HepG2 (cell line): ENCODE results near the gene FAF2. TPM values are rescaled to one million over a fixed set of nuclear protein-coding genes. Genes with fewer than 3 reads are reported as not detected.

Source experiments
- ATAC-seq: fragments of 200-7000 bp; cut with Tn5 transposase; 3 replicates; pipeline ENCODE4 v1.9.1; 2020; ENCODE audit warnings: mild to moderate bottlenecking, moderate library complexity
- BruUV-seq: library from RNA; stranded (reverse); fragments of 400-500 nt; replicated peaks from 2 replicates; lab custom pipeline; 2021; lab: Mats Ljungman, UMichigan
- CTCF ChIA-PET: fragments of 300-600 bp; formaldehyde crosslinking; extraction: SDS; loops from one replicate; lab custom pipeline; 2021; ENCODE audit warnings: low total read pairs, inconsistent platforms, low intra/inter-chr PET ratio; lab: Yijun Ruan, JAX
- POLR2A ChIA-PET: fragments of 350-600 bp; sonication (Branson Sonifier 250); formaldehyde crosslinking; loops from one replicate; lab custom pipeline; 2020; ENCODE audit warnings: antibody characterized with exemption, inconsistent platforms; lab: Yijun Ruan, JAX
- DNase-seq: peaks from one replicate; pipeline ENCODE4 v3.0.0-alpha.2; 2015; ENCODE audit warnings: low spot score
- FAIRE-seq: peaks from 3 replicates; lab custom pipeline; 2011; peaks lifted over from hg19 to GRCh38; lab: Jason Lieb, UNC
- H2AFZ ChIP-seq: one replicate; pipeline ENCODE4 v1.6.1; 2011; ENCODE audit warnings: low read length, inconsistent platforms
- H3K27ac ChIP-seq: fragments of 300-600 bp; 3 replicates; pipeline ENCODE4 v1.8.0; 2011; ENCODE audit warnings: mixed run types, mild to moderate bottlenecking, mixed read lengths, low read length, inconsistent platforms; ENCODE audit not compliant: insufficient read depth; ENCODE audit errors: extremely low read length
- H3K27me3 ChIP-seq, 2 experiments: fragments of 200-600 bp in 1 of 2; 2 replicates in 1 of 2; 3 replicates in 1 of 2; pipeline versions ENCODE4 v1.6.0 to v1.8.0; 2011; ENCODE audit warnings: low read length in 2 of 2, mild to moderate bottlenecking in 2 of 2, moderate library complexity in 2 of 2, inconsistent platforms in 1 of 2; ENCODE audit not compliant: insufficient read depth in 2 of 2, control insufficient read depth in 1 of 2
- H3K36me3 ChIP-seq, 2 experiments: fragments of 200-600 bp in 1 of 2; replicated peaks in 1 of 2; 2 replicates in 1 of 2; 3 replicates in 1 of 2; pipeline versions ENCODE4 v1.5.1 to v1.8.0; 2011; ENCODE audit warnings: low read length in 2 of 2, inconsistent platforms in 1 of 2; ENCODE audit not compliant: insufficient read depth in 2 of 2, control insufficient read depth in 1 of 2
- H3K4me1 ChIP-seq: 2 replicates; pipeline ENCODE4 v1.5.1; 2012; ENCODE audit warnings: low read length, inconsistent platforms; ENCODE audit not compliant: insufficient read depth
- H3K4me2 ChIP-seq: 2 replicates; pipeline ENCODE4 v1.6.0; 2011; ENCODE audit warnings: low read depth, low read length, inconsistent platforms
- H3K4me3 ChIP-seq, 3 experiments: fragments of 200-600 bp in 1 of 3; sonication (generic), shearing (Covaris generic) in 1 of 3; replicated peaks in 1 of 3; 2 replicates each; pipeline ENCODE4 v1.5.1; 2011 to 2016; ENCODE audit warnings: low read length in 3 of 3, inconsistent platforms in 2 of 3, low read depth in 2 of 3, mild to moderate bottlenecking in 2 of 3, control low read depth in 1 of 3, mixed read lengths in 1 of 3; ENCODE audit not compliant: insufficient read depth in 1 of 3
- H3K79me2 ChIP-seq: one replicate; pipeline ENCODE4 v1.6.1; 2011; ENCODE audit warnings: low read length, inconsistent platforms; ENCODE audit not compliant: insufficient read depth
- H3K9ac ChIP-seq: 2 replicates; pipeline ENCODE4 v1.6.0; 2011; ENCODE audit warnings: mild to moderate bottlenecking, low read depth, low read length, inconsistent platforms; ENCODE audit not compliant: insufficient read depth
- H3K9me3 ChIP-seq: 2 replicates; pipeline ENCODE4 v1.5.1; 2012; ENCODE audit warnings: mild to moderate bottlenecking, low read length
- H4K20me1 ChIP-seq: 2 replicates; pipeline ENCODE4 v1.6.0; 2011; ENCODE audit warnings: inconsistent platforms, mild to moderate bottlenecking, low read length, moderate library complexity; ENCODE audit not compliant: insufficient read depth
- HOXA9 ChIP-seq: sonication (generic); formaldehyde crosslinking; IDR thresholded peaks from 2 replicates; pipeline ENCODE4 v1.8.1; 2022; ENCODE audit warnings: missing genetic modification reagents, mild to moderate bottlenecking, moderate library complexity, borderline replicate concordance
- ISX ChIP-seq: sonication (generic); formaldehyde crosslinking; conservative IDR thresholded peaks from 2 replicates; pipeline ENCODE4 v1.5.0; 2020; ENCODE audit warnings: missing genetic modification reagents
- LCORL ChIP-seq, 2 experiments: fragments of 450-650 bp in 1 of 2; sonication (generic) in 1 of 2; formaldehyde crosslinking in 1 of 2; IDR thresholded peaks; 2 replicates each; pipeline versions ENCODE4 v1.5.0 to v1.6.1; 2017 to 2020; ENCODE audit warnings: antibody characterized with exemption in 1 of 2, missing genetic modification reagents in 1 of 2
- MAX ChIP-seq: IDR thresholded peaks from 2 replicates; pipeline ENCODE4 v1.6.1; 2012; ENCODE audit warnings: inconsistent platforms
- MXD4 ChIP-seq: IDR thresholded peaks from 2 replicates; pipeline ENCODE4 v1.6.1; 2016; ENCODE audit warnings: mild to moderate bottlenecking, missing biosample characterization, missing genetic modification reagents
- NCOA2 ChIP-seq: sonication (generic); formaldehyde crosslinking; IDR thresholded peaks from 2 replicates; pipeline ENCODE4 v1.8.0; 2022; ENCODE audit warnings: inconsistent platforms
- POLR2AphosphoS5 ChIP-seq: IDR thresholded peaks from 2 replicates; pipeline ENCODE4 v1.6.1; 2012; ENCODE audit warnings: low read depth, low read length
- ZBTB14 ChIP-seq: sonication (generic); formaldehyde crosslinking; IDR thresholded peaks from 2 replicates; pipeline ENCODE4 v1.4.0; 2020; ENCODE audit warnings: missing genetic modification reagents
- ZBTB43 ChIP-seq: sonication (generic); formaldehyde crosslinking; conservative IDR thresholded peaks from 2 replicates; pipeline ENCODE4 v1.4.0; 2020; ENCODE audit warnings: missing genetic modification reagents
- ZHX2 ChIP-seq, 2 experiments: sonication (generic) in 1 of 2; formaldehyde crosslinking in 1 of 2; IDR thresholded peaks; 2 replicates each; pipeline versions ENCODE4 v1.6.1 to v1.9.0; 2014 to 2022; ENCODE audit warnings: antibody characterized with exemption in 1 of 2, borderline replicate concordance in 1 of 2, inconsistent platforms in 1 of 2, low read depth in 1 of 2, missing genetic modification reagents in 1 of 2
- ZNF33B ChIP-seq: sonication (generic); formaldehyde crosslinking; IDR thresholded peaks from 2 replicates; pipeline ENCODE4 v1.5.1; 2020; ENCODE audit warnings: mild to moderate bottlenecking, missing genetic modification reagents
- ZNF563 ChIP-seq: sonication (generic); formaldehyde crosslinking; IDR thresholded peaks from 2 replicates; pipeline ENCODE4 v1.8.0; 2022; ENCODE audit warnings: mild to moderate bottlenecking, moderate library complexity, missing genetic modification reagents
- ZNF607 ChIP-seq: sonication (generic); formaldehyde crosslinking; IDR thresholded peaks from 2 replicates; pipeline ENCODE4 v1.5.1; 2020; ENCODE audit warnings: missing genetic modification reagents, mild to moderate bottlenecking, borderline replicate concordance
- ZNF788 ChIP-seq: sonication (generic); formaldehyde crosslinking; IDR thresholded peaks from 2 replicates; pipeline ENCODE4 v1.5.0; 2020; ENCODE audit warnings: mild to moderate bottlenecking, missing genetic modification reagents, borderline replicate concordance
- WGBS: methylation state at CpG from one replicate; pipeline ENCODE4 v1.1.6; 2017; ENCODE audit warnings: low lambda C conversion rate; 5-methylcytosine and 5-hydroxymethylcytosine counted together
- in situ Hi-C: cut with HindIII; loops from 2 replicates; pipeline ENCODE4 v1.10.0; 2017; ENCODE audit warnings: low pct_unique_long_range_greater_than_20kb; ENCODE audit not compliant: extremely low pct_ligation_motif_present
- intact Hi-C: fragments of 100-400 bp; cut with micrococcal nuclease; formaldehyde crosslinking; loops from one replicate; pipeline ENCODE4 v1.10.0; 2022; ENCODE audit not compliant: unreplicated experiment
- polyA plus RNA-seq, 8 experiments: library from polyadenylated mRNA; depleted of rRNA in 3 of 8; stranded (reverse) in 7 of 8; unstranded in 1 of 8; fragments of >200 nt; fragmentation: Illumina TruSeq in 4 of 8; extraction: Trizol in 4 of 8; gene quantifications; 2 replicates each; pipeline versions ENCODE4 v1.2.1 to v1.2.3, GENCODE V29; 2011 to 2016; ENCODE audit warnings: low read depth in 4 of 8, missing spikeins in 1 of 8, mixed read lengths in 1 of 8; ENCODE audit not compliant: insufficient read depth in 1 of 8
- total RNA-seq, 5 experiments: library from RNA; depleted of rRNA; stranded (reverse); fragments of >200 nt; fragmentation: Illumina TruSeq; extraction: Trizol; gene quantifications; 2 replicates each; pipeline ENCODE4 v1.2.3, GENCODE V29; 2016; ENCODE audit warnings: low read depth in 1 of 5

The FAF2 gene
- total and polyA plus RNA-seq, 2 of the 13 experiments (the other 11 are each of a cell fraction or from before 2014, with no cell fraction given): 27.8 to 34.3 TPM

- Histone ChIP-seq H3K4me3 (peak overlapping the region; percentile 29 to 59 (median 30); a peak in 5 of 6 replicates), H2AFZ (peak overlapping the region; percentile 90), H3K4me2 (peak overlapping the region; percentile 89), H3K27ac (peak overlapping the region; percentile 67), H3K36me3 (no peaks in the 10 kb centered on the region), H3K4me1 (peaks cover 66% of the 10 kb centered on the region), H3K79me2 (no peaks in the 10 kb centered on the region), H4K20me1 (no peaks in the 10 kb centered on the region), H3K9ac (peak overlapping the region; percentile 42), H3K27me3 (no peaks in the 10 kb centered on the region), H3K9me3 (no peaks in the 10 kb centered on the region)
- in situ Hi-C loops: loop anchor here (25.0 kb wide), 1 partner anchor 579 kb away; the partner anchor contains the start of gene CPLX2
- POLR2A ChIA-PET: interaction anchor here (1.0 to 1.4 kb wide), 5 partner anchors 11 to 108 kb away, joined by 3 to 5 read pairs (median 4); partner anchors contain the start of genes CDHR2, HIGD2A and NOP16
- peak; percentile 84 for ATAC-seq
- BruUV-seq: no TSS peak
- intact Hi-C loops: no loop called here
- CTCF ChIA-PET: no interaction called here
- peak; percentile 91 for DNase-seq
- FAIRE-seq: peak; percentile 86
- 21% methylated on average over 9 of the region's 10 CpGs for WGBS
- TF ChIP-seq HOXA9 (CRISPR knock-in tag) (no peak), ZHX2 (IDR thresholded peaks at IDR 0.05; ENCODE audit: low read depth) (no peak), ZHX2 (CRISPR knock-in tag; IDR thresholded peaks at IDR 0.05; ENCODE audit: borderline replicate concordance) (no peak), ZNF33B (CRISPR knock-in tag) (no peak), NCOA2 (no peak), POLR2AphosphoS5 (0 out of 2 replicates have a peak, but pooled peaks have one; percentile 19), MAX (peak; percentile 17; the same call in 1 of the 2 replicates), ZNF788 (CRISPR knock-in tag) (peak; percentile 49; the same call in 1 of the 2 replicates), ZBTB14 (CRISPR knock-in tag) (no peak), ZBTB43 (CRISPR knock-in tag) (no peak), LCORL (IDR thresholded peaks at IDR 0.05) (no peak), LCORL (CRISPR knock-in tag; IDR thresholded peaks at IDR 0.05) (0 out of 2 replicates have a peak, but pooled peaks have one; percentile 48), ZNF563 (CRISPR knock-in tag) (peak; percentile 33; the same call in 1 of the 2 replicates), ISX (CRISPR knock-in tag) (no peak), ZNF607 (no peak), MXD4 (no peak)
These were observed 7.1 kb upstream of the FAF2 start for GRCh38 chr5:176440927-176441706.
